GM13976 (cell line): Measurements from ENCODE around the gene OSBPL10.

Source experiments
- DNase-seq: peaks from one replicate; pipeline ENCODE4 v3.0.0; 2012; ENCODE audit warnings: low spot score
- CTCF ChIP-seq: IDR thresholded peaks from 2 replicates; pipeline ENCODE4 v1.5.1; 2012; ENCODE audit warnings: borderline replicate concordance, mild to moderate bottlenecking; ENCODE audit not compliant: insufficient read depth; ENCODE audit errors: extremely low read depth, missing control alignments, control extremely low read depth
- in situ Hi-C: fragments of 300-500 bp; cut with MboI; formaldehyde crosslinking; loops from one replicate; pipeline ENCODE4 v1.12.0; 2022; ENCODE audit warnings: low sequenced_read_pairs, mixed read lengths, inconsistent platforms; ENCODE audit not compliant: unreplicated experiment

Gene OSBPL10

GRCh38 chr3:31977736-31978135 is 3.3 kb downstream of the OSBPL10 start:
- in situ Hi-C loops, result no loop called here
- no peak for TF ChIP-seq CTCF
- no peak for DNase-seq

GRCh38 chr3:31976302-31976701 is 4.8 kb downstream of the OSBPL10 start:
- no peak for TF ChIP-seq CTCF
- DNase-seq, result no peak
- in situ Hi-C loops, result no loop called here

DNA sequence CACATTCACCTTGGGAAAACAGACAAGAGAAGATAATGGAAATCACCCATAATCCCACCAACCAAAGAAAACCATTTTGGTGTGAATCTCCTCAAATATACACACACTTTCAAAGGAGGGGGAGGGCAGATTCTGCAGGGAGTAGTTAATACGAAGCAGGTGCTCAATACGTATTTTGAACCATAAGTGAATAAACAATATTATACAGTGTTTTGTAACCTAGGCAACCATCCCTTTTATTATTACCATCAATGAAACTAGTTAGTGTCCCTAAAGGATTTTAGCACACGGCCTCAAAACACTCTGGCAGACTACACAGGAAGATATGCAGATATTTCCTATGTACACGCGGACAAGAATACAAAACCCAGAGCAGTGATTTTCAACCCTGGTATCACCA is 6.1 kb downstream of the OSBPL10 start:
- DNase-seq, result no peak
- in situ Hi-C loops, result no loop called here
- TF ChIP-seq CTCF, result no peak

DNA sequence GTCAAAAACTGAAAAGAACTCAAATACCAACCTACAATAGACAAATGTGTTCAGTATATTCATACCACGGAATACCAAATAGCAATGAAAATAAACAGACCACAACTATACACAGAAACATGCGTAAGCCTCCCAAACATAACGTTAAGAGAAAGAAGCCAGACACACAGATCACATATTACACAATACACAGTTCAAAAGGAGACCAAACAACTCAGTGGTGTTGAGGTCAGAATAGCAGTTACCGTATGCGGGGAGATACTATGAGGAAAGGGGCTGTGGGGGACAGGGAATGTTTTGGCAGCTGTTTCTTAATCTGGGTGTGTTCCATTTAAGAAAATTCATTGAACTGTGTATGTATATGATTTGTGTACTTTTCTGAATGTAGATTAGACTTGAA is 6.6 kb downstream of the OSBPL10 start:
- no peak for TF ChIP-seq CTCF
- DNase-seq, result no peak
- in situ Hi-C loops, result no loop called here

DNA sequence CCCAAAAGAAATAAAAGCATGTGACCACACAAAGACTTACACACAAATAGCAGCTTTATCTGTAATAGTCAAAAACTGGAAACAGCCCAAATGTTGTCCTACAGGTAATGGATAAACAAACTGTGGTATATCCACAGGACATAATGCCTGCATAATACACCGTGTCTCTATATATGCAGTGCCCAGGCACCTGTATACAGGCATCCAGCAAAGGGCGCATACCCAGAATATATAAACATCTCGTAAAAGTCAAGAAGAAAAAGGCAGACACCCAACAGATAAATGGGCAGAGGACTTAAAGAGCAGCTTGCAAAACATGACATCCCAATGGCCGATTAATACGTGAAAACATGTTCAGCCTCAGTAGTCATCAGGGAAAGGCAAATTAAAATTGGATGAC is 7.2 kb downstream of the OSBPL10 start:
- no peak for DNase-seq
- in situ Hi-C loops, result no loop called here
- TF ChIP-seq CTCF, result no peak

DNA sequence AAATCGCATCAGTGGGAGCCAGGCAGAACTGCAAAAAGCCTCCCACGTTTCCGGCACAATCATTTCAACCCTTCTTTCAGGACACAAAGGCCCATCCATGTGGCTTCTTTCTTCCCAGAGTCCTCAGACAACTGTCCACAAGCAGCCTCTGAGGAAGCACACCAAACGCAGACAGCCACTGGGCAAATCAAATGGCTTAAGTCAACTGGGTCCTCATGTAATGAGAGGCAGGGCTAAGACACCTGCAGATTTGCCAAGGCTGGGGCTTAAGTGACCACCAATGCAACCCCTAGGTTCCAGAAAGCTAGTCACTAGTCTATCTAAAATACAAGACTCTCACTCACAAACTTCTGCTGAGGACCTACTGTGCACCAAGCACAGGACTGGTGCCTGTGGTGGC is 8.0 kb downstream of the OSBPL10 start:
- DNase-seq, result no peak
- TF ChIP-seq CTCF, result no peak
- in situ Hi-C loops, result no loop called here

DNA sequence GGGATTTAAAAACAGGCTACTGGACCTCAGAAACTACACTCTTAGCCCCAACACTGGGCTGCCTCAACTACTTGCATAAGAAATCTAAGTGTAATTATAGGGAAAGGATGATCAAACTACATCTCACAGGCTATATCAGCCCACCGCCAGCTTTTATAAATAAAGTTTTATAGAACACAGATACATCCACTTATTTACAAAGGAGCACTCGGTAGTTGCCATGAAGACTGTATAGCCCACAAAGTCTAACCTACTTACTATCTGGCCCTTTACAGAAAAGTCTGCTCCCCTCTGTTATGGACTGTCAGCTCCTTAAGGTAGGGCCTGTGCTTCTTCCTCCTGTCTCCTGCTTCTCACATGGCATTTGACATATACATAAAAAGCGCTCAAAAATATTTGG is 9.5 kb downstream of the OSBPL10 start:
- no peak for DNase-seq
- in situ Hi-C loops, result no loop called here
- no peak for TF ChIP-seq CTCF
